ENCODE results near the gene FAM3D. TPM values are rescaled to one million over a fixed set of nuclear protein-coding genes. Genes with fewer than 3 reads are reported as not detected.

Gene FAM3D
- total and polyA plus RNA-seq, 4 donors = 0.09 TPM; not detected in 3

DNA sequence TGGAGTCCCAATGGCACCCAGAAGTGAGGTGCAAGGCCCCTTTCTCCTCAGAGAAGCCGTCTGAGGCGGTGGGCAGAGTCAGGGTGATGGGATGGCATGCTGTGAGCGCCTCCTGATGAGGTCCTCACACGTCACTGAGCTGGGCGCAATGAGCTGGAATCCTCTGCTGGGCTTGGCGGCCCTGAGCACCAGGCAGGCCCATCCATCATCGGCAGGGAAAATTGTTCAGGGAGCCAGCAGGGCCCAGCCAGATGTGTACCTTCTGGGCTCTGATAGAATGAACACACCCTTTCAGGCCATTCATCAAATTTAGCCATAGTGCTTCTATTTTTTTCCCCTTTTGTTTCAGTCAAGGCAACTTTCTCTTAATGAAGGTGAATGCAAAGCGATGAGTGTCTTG lies 43.7 kb downstream of the FAM3D start:
- no peak for DNase-seq (ENCODE audit: low spot score)
- Histone ChIP-seq H3K4me1 (ENCODE audit: control insufficient read depth in 4 of 4, insufficient read depth in 4 of 4, low read length in 3 of 4) (peaks cover 9 to 15% (median 12%) of the 10 kb centered on the region in 4 donors), H3K36me3 (ENCODE audit: control insufficient read depth in 4 of 4, insufficient read depth in 3 of 4, low read depth in 1 of 4, low read length in 3 of 4) (no peaks in the 10 kb centered on the region), H3K9me3 (ENCODE audit: control insufficient read depth in 4 of 4, low read length in 3 of 4) (no peaks in the 10 kb centered on the region), H3K4me3 (ENCODE audit: low read depth in 1 of 3, low read length in 3 of 3) (no peak overlapping the region), H3K27ac (ENCODE audit: low read depth in 1 of 2, low read length in 2 of 2) (no peak overlapping the region), H3K27me3 (ENCODE audit: control insufficient read depth in 4 of 4, insufficient read depth in 4 of 4, low read length in 3 of 4) (no peaks in the 10 kb centered on the region), H3K9ac (ENCODE audit: low read depth in 1 of 2, low read length in 2 of 2) (no peak overlapping the region)
- WGBS = 95% methylated on average over 8 of the region's 8 CpGs
- TF ChIP-seq SP1 (IDR thresholded peaks at IDR 0.05) (no peak), FOXA2 (IDR thresholded peaks at IDR 0.05) (no peak), RAD21 (IDR thresholded peaks at IDR 0.05) (no peak), HNF4G (IDR thresholded peaks at IDR 0.05) (no peak), TAF1 (conservative IDR thresholded peaks at IDR 0.05) (no peak), JUND (IDR thresholded peaks at IDR 0.05) (no peak), RXRA (IDR thresholded peaks at IDR 0.05) (no peak)
- TF ChIP-seq, protein P1, sequence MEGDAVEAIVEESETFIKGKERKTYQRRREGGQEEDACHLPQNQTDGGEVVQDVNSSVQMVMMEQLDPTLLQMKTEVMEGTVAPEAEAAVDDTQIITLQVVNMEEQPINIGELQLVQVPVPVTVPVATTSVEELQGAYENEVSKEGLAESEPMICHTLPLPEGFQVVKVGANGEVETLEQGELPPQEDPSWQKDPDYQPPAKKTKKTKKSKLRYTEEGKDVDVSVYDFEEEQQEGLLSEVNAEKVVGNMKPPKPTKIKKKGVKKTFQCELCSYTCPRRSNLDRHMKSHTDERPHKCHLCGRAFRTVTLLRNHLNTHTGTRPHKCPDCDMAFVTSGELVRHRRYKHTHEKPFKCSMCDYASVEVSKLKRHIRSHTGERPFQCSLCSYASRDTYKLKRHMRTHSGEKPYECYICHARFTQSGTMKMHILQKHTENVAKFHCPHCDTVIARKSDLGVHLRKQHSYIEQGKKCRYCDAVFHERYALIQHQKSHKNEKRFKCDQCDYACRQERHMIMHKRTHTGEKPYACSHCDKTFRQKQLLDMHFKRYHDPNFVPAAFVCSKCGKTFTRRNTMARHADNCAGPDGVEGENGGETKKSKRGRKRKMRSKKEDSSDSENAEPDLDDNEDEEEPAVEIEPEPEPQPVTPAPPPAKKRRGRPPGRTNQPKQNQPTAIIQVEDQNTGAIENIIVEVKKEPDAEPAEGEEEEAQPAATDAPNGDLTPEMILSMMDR (IDR thresholded peaks at IDR 0.05; ENCODE audit: low read depth, low read length, missing input control) = no peak
- TF ChIP-seq, protein P2, sequence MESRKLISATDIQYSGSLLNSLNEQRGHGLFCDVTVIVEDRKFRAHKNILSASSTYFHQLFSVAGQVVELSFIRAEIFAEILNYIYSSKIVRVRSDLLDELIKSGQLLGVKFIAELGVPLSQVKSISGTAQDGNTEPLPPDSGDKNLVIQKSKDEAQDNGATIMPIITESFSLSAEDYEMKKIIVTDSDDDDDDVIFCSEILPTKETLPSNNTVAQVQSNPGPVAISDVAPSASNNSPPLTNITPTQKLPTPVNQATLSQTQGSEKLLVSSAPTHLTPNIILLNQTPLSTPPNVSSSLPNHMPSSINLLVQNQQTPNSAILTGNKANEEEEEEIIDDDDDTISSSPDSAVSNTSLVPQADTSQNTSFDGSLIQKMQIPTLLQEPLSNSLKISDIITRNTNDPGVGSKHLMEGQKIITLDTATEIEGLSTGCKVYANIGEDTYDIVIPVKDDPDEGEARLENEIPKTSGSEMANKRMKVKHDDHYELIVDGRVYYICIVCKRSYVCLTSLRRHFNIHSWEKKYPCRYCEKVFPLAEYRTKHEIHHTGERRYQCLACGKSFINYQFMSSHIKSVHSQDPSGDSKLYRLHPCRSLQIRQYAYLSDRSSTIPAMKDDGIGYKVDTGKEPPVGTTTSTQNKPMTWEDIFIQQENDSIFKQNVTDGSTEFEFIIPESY (IDR thresholded peaks at IDR 0.05) = no peak
- TF ChIP-seq, protein P3, sequence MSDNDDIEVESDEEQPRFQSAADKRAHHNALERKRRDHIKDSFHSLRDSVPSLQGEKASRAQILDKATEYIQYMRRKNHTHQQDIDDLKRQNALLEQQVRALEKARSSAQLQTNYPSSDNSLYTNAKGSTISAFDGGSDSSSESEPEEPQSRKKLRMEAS (IDR thresholded peaks at IDR 0.05) = no peak

DNA sequence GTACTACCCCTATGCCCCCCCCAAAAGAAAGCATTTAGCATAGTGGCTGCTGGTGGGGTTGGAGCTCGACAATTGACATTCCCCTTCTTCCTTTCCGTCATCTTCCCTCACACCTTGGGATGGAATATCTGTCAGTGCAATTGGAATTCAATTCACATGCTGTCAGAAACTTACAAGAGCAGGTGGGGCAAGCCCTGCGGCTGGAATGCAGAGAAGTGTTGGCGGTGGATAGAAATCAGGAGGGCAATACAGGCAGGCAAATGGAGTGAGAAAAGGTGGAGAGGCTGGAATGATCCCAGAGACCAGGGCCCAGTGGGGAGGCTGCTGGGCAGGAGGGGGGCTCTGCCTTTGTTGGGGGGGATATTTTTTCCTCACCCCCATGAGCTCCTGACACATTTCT lies 44.1 kb downstream of the FAM3D start:
- Histone ChIP-seq H3K9me3 (ENCODE audit: control insufficient read depth in 4 of 4, low read length in 3 of 4) (no peaks in the 10 kb centered on the region), H3K4me3 (ENCODE audit: low read depth in 1 of 3, low read length in 3 of 3) (no peak overlapping the region), H3K27me3 (ENCODE audit: control insufficient read depth in 4 of 4, insufficient read depth in 4 of 4, low read length in 3 of 4) (no peaks in the 10 kb centered on the region), H3K4me1 (ENCODE audit: control insufficient read depth in 4 of 4, insufficient read depth in 4 of 4, low read length in 3 of 4) (peaks cover 5 to 11% (median 9%) of the 10 kb centered on the region in 4 donors), H3K27ac (ENCODE audit: low read depth in 1 of 2, low read length in 2 of 2) (no peak overlapping the region), H3K9ac (ENCODE audit: low read depth in 1 of 2, low read length in 2 of 2) (no peak overlapping the region), H3K36me3 (ENCODE audit: control insufficient read depth in 4 of 4, insufficient read depth in 3 of 4, low read depth in 1 of 4, low read length in 3 of 4) (no peaks in the 10 kb centered on the region)
- DNase-seq (ENCODE audit: low spot score) = no peak
- TF ChIP-seq, protein P1 (IDR thresholded peaks at IDR 0.05; ENCODE audit: low read depth, low read length, missing input control) = no peak
- TF ChIP-seq NR2F2 (IDR thresholded peaks at IDR 0.05) = no peak
- TF ChIP-seq HNF4G (IDR thresholded peaks at IDR 0.05) = no peak
- no peak for TF ChIP-seq JUND (IDR thresholded peaks at IDR 0.05)
- no peak for TF ChIP-seq FOXA2 (IDR thresholded peaks at IDR 0.05)
- TF ChIP-seq, protein P2 (IDR thresholded peaks at IDR 0.05) = no peak
- TF ChIP-seq, protein P4, sequence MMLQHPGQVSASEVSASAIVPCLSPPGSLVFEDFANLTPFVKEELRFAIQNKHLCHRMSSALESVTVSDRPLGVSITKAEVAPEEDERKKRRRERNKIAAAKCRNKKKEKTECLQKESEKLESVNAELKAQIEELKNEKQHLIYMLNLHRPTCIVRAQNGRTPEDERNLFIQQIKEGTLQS (IDR thresholded peaks at IDR 0.05) = no peak
- no peak for TF ChIP-seq YY1 (IDR thresholded peaks at IDR 0.05)
- TF ChIP-seq RXRA (IDR thresholded peaks at IDR 0.05) = no peak
- TF ChIP-seq RAD21 (IDR thresholded peaks at IDR 0.05) = no peak
- TF ChIP-seq TAF1 (conservative IDR thresholded peaks at IDR 0.05) = no peak
- TF ChIP-seq GABPA (IDR thresholded peaks at IDR 0.05 in 1 of 2, conservative IDR thresholded peaks at IDR 0.05 in 1 of 2) = no peak
- TF ChIP-seq HNF4A (conservative IDR thresholded peaks at IDR 0.05) = no peak
- 96% methylated on average over 4 of the region's 4 CpGs for WGBS
